ENCODE results near the gene NUDCD3. TPM values are rescaled to one million over a fixed set of nuclear protein-coding genes. Genes with fewer than 3 reads are reported as not detected.

The NUDCD3 gene
- total and polyA plus RNA-seq, 4 experiments from 2014 or later = 55.2 to 108 (median 80.9) TPM

DNA sequence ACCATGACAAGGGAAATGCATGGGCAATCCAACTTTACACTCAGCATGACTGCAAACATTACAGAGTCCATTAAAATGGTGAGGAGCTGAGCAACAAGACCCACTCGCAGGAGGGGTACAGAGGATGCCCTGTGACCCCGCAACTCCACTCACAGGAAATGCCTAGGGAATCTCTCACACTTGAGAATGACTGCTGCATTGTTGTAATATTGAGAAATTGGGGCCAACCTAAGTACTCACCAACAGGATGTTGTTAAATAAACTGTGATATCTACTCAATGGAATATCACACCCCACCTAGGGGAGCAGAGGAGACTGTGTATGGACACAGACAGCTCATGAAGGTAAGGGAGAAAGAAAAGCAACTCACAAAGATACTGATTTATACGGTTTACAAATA is 111.7 kb downstream of the NUDCD3 start:
- H3K27ac Mint-ChIP-seq = peak overlapping the region in 6 of 7 donors; percentile 11 to 65 (median 45)
- Histone ChIP-seq H3K4me3 (ENCODE audit: low read length in 2 of 2) (no peak overlapping the region), H3K27me3 (ENCODE audit: insufficient read depth, low read length) (no peaks in the 10 kb centered on the region), H3K9me3 (ENCODE audit: control insufficient read depth in 1 of 2, low read length in 2 of 2) (no peaks in the 10 kb centered on the region), H3K27ac (ENCODE audit: low read depth, low read length) (no peak overlapping the region), H3K36me3 (ENCODE audit: insufficient read depth, low read length) (no peaks in the 10 kb centered on the region), H3K4me1 (ENCODE audit: insufficient read depth, low read length) (no peaks in the 10 kb centered on the region)
- peaks cover 0 to 5% (median 2%) of the 10 kb centered on the region in 4 donors for H3K4me1 Mint-ChIP-seq
- ChIA-PET CTCF (ENCODE audit: partially characterized antibody) (no interaction called here), POLR2A (ENCODE audit: partially characterized antibody) (no interaction called here)
- H3K9me3 Mint-ChIP-seq = no peaks in the 10 kb centered on the region
- no peaks in the 10 kb centered on the region for H3K27me3 Mint-ChIP-seq
- no peak overlapping the region for H3K4me3 Mint-ChIP-seq
- H3K36me3 Mint-ChIP-seq = peaks cover 1 to 15% of the 10 kb centered on the region in 2 donors
- no peak for DNase-seq
- intact Hi-C loops (cut with micrococcal nuclease) = no loop called here

DNA sequence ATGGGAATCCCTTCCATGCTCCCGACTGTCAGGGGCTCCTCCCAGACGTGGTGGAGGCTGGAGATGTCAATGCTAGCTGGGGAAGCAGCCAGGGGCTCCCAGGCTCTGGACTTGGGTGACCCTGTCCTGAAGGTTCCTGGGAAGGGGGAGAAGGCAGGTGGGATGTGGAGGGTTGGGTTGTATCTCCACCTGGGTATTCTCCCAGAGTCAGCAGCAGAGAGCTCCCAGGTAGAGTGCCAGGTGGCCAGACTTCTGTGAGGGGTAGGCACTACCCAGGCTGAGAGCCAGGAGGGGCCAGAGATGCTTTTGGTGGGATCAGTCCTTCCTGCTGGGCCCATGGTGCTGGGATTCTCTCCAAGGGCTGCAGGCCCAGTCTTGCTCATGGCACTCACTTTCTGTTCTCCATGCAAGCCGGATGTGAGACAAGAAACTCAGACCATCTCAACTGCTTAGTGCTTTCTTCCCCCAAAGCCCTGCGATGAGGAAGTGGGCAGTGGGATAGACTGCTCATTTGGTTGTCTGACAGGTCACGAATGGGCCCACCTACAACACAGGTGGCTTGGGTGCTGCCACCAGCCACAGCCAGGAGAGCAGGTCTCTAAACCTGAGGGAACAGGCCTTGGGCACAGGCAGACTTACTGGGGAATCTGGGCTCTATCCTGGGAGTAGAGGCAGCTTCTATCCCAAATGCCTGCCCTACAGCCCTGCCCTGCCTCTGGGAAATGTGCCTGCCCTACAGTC is 112.6 kb downstream of the NUDCD3 start:
- Histone ChIP-seq H3K36me3 (ENCODE audit: insufficient read depth, low read length) (no peaks in the 10 kb centered on the region), H3K9me3 (ENCODE audit: control insufficient read depth in 1 of 2, low read length in 2 of 2) (no peaks in the 10 kb centered on the region), H3K27me3 (ENCODE audit: insufficient read depth, low read length) (no peaks in the 10 kb centered on the region), H3K4me1 (ENCODE audit: insufficient read depth, low read length) (no peaks in the 10 kb centered on the region), H3K4me3 (ENCODE audit: low read length in 2 of 2) (no peak overlapping the region), H3K27ac (ENCODE audit: low read depth, low read length) (no peak overlapping the region)
- no peak overlapping the region for H3K4me3 Mint-ChIP-seq
- H3K27ac Mint-ChIP-seq = peak overlapping the region in 2 of 7 donors; percentile 23 to 28
- POLR2A ChIA-PET (ENCODE audit: partially characterized antibody) = interaction anchor here (0.9 kb wide), 1 partner anchor 79 kb away, joined by 3 read pairs; no protein-coding TSS in a partner anchor
- CTCF ChIA-PET (ENCODE audit: partially characterized antibody) = no interaction called here
- DNase-seq = no peak
- no peaks in the 10 kb centered on the region for H3K9me3 Mint-ChIP-seq
- peaks cover 0 to 9% of the 10 kb centered on the region in 2 donors for H3K36me3 Mint-ChIP-seq
- intact Hi-C loops (cut with micrococcal nuclease) = no loop called here
- H3K4me1 Mint-ChIP-seq = peaks cover 0 to 5% (median 2%) of the 10 kb centered on the region in 4 donors
- H3K27me3 Mint-ChIP-seq = no peaks in the 10 kb centered on the region

DNA sequence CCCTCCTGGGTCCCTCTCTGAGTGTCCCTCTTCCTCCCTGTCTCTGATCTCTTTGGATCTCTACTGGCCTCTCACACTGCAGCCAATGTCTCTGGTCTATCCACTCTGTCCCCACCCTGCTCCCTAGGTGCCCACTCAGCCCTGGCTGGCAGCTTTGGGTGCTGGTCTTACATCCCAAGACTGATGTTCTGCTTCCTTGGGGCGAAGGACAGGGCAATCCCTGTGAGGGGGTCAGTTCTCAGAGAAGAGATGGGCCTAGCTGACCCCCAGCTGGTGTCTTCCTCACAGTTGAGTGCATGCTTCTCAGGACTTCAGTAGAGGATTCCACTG is 113.4 kb downstream of the NUDCD3 start:
- H3K27ac ChIP-seq (ENCODE audit: low read depth, low read length) = no peak overlapping the region
- H3K27me3 Mint-ChIP-seq = no peaks in the 10 kb centered on the region
- H3K4me1 Mint-ChIP-seq = peaks cover 0 to 7% (median 3%) of the 10 kb centered on the region in 4 donors
- no peak overlapping the region for H3K4me3 Mint-ChIP-seq
- H3K27ac Mint-ChIP-seq = no peak overlapping the region
- intact Hi-C loops (cut with micrococcal nuclease) = no loop called here
- H3K4me3 ChIP-seq (ENCODE audit: low read length in 2 of 2) = no peak overlapping the region
- H3K4me1 ChIP-seq (ENCODE audit: insufficient read depth, low read length) = no peaks in the 10 kb centered on the region
- peaks cover 0 to 6% of the 10 kb centered on the region in 2 donors for H3K36me3 Mint-ChIP-seq
- H3K9me3 ChIP-seq (ENCODE audit: control insufficient read depth in 1 of 2, low read length in 2 of 2) = no peaks in the 10 kb centered on the region
- ChIA-PET POLR2A (ENCODE audit: partially characterized antibody) (interaction anchor here (0.9 kb wide), 1 partner anchor 79 kb away, joined by 3 read pairs; no protein-coding TSS in a partner anchor), CTCF (ENCODE audit: partially characterized antibody) (no interaction called here)
- no peaks in the 10 kb centered on the region for H3K27me3 ChIP-seq (ENCODE audit: insufficient read depth, low read length)
- DNase-seq = no peak
- H3K36me3 ChIP-seq (ENCODE audit: insufficient read depth, low read length) = no peaks in the 10 kb centered on the region
- H3K9me3 Mint-ChIP-seq = no peaks in the 10 kb centered on the region

DNA sequence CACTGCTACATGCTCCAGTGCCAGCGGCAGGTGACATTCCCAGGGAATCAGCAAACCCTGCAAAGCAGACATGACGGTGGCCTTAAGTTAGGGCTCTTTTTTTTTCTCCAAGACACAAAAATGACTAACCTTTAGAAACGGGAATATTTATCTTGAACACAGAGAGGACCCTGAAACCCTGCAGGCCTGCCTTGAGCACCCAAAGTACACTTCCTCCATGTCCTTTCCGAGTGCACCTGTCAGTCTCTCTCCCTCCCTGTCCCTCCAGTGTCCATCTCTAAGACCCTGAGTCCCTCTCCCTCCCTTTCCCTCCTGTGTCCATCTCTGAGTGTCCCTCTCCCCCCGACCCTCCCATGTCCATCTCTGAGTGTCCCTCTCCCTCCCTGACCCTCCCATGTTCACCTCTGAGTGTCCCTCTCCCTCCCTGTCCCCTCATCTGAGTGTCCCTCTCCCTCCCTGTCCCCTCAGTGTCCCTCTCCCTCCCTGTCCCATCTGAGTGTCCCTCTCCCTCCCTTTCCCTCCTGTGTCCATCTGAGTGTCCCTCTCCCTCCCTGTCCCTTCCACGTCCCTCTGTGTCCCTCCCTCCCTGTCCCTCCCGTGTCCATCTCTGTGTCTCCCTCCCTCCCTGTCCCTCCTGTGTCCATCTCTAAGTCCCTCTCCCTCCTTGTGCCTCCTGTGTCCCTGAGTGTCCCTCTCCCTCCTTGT is 113.9 kb downstream of the NUDCD3 start:
- Mint-ChIP-seq H3K27ac (peak overlapping the region in 1 of 7 donors; percentile 2), H3K4me1 (peaks cover 0 to 7% (median 3%) of the 10 kb centered on the region in 4 donors), H3K9me3 (no peaks in the 10 kb centered on the region), H3K27me3 (no peaks in the 10 kb centered on the region), H3K36me3 (peaks cover 0 to 5% of the 10 kb centered on the region in 2 donors), H3K4me3 (no peak overlapping the region)
- ChIA-PET CTCF (ENCODE audit: partially characterized antibody) (no interaction called here), POLR2A (ENCODE audit: partially characterized antibody) (no interaction called here)
- Histone ChIP-seq H3K9me3 (ENCODE audit: control insufficient read depth in 1 of 2, low read length in 2 of 2) (no peaks in the 10 kb centered on the region), H3K36me3 (ENCODE audit: insufficient read depth, low read length) (no peaks in the 10 kb centered on the region), H3K27ac (ENCODE audit: low read depth, low read length) (no peak overlapping the region), H3K27me3 (ENCODE audit: insufficient read depth, low read length) (no peaks in the 10 kb centered on the region), H3K4me1 (ENCODE audit: insufficient read depth, low read length) (no peaks in the 10 kb centered on the region), H3K4me3 (ENCODE audit: low read length in 2 of 2) (no peak overlapping the region)
- intact Hi-C loops (cut with micrococcal nuclease) = no loop called here
- DNase-seq = no peak

DNA sequence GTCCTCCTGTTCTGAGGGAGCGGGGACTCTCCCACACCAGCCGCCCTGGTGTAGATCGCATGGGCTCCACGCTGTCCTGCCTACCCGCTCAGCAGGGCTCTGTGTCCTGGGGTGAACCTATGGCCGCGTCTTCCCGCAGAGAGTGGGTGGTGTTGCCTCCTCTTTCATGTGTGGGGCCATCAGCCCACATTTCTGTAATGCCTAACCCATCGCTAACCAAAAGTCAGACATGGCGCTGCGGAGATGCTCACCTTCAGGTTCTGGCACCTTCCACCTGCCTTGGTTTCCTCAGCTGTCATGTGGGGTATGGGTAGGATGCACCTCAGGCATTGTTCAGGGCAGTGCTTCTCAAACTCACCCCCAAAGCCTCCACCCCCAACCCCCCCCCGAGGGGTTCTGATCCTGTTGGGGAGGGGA is 114.5 kb downstream of the NUDCD3 start:
- no peak for DNase-seq
- Mint-ChIP-seq H3K36me3 (peaks cover 0 to 2% of the 10 kb centered on the region in 2 donors), H3K4me3 (no peak overlapping the region), H3K27ac (peak overlapping the region in 1 of 7 donors; percentile 55), H3K27me3 (no peaks in the 10 kb centered on the region), H3K9me3 (no peaks in the 10 kb centered on the region), H3K4me1 (peaks cover 0 to 7% (median 4%) of the 10 kb centered on the region in 4 donors)
- ChIA-PET CTCF (ENCODE audit: partially characterized antibody) (no interaction called here), POLR2A (ENCODE audit: partially characterized antibody) (no interaction called here)
- Histone ChIP-seq H3K27me3 (ENCODE audit: insufficient read depth, low read length) (no peaks in the 10 kb centered on the region), H3K4me3 (ENCODE audit: low read length in 2 of 2) (no peak overlapping the region), H3K36me3 (ENCODE audit: insufficient read depth, low read length) (no peaks in the 10 kb centered on the region), H3K9me3 (ENCODE audit: control insufficient read depth in 1 of 2, low read length in 2 of 2) (no peaks in the 10 kb centered on the region), H3K27ac (ENCODE audit: low read depth, low read length) (no peak overlapping the region), H3K4me1 (ENCODE audit: insufficient read depth, low read length) (no peaks in the 10 kb centered on the region)
- intact Hi-C loops (cut with micrococcal nuclease) = no loop called here

DNA sequence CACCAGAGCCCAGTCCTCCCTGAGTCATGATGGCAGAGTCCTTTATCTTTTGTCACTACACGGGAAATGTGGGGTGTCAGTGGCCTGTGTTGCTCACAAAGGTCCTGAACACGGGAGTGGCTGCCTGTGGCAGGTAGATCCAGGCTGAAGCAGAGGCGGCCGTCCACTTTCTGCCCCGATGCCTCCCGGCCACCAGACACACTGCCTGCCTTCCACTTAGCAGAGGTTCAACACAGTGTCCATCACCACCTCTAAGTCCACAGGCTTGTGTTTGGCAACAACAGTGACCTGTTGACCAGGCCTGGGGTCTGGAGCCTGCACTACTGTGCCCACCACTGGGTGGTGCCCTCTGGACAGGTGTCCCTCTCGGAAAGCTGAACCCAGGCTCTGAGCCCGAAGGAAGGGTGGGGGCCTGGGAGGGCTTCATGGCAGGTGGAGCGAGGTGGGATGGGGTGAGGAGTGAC is 115.2 kb downstream of the NUDCD3 start:
- peaks cover 0 to 8% (median 4%) of the 10 kb centered on the region in 4 donors for H3K4me1 Mint-ChIP-seq
- intact Hi-C loops (cut with micrococcal nuclease) = no loop called here
- Histone ChIP-seq H3K27ac (ENCODE audit: low read depth, low read length) (no peak overlapping the region), H3K9me3 (ENCODE audit: control insufficient read depth in 1 of 2, low read length in 2 of 2) (no peaks in the 10 kb centered on the region), H3K4me3 (ENCODE audit: low read length in 2 of 2) (no peak overlapping the region), H3K27me3 (ENCODE audit: insufficient read depth, low read length) (no peaks in the 10 kb centered on the region), H3K36me3 (ENCODE audit: insufficient read depth, low read length) (no peaks in the 10 kb centered on the region), H3K4me1 (ENCODE audit: insufficient read depth, low read length) (no peaks in the 10 kb centered on the region)
- H3K27ac Mint-ChIP-seq = no peak overlapping the region
- POLR2A ChIA-PET (ENCODE audit: partially characterized antibody) = no interaction called here
- peaks cover 0 to 2% of the 10 kb centered on the region in 2 donors for H3K27me3 Mint-ChIP-seq
- H3K9me3 Mint-ChIP-seq = peaks cover 0 to 2% (median 0%) of the 10 kb centered on the region in 8 donors
- CTCF ChIA-PET (ENCODE audit: partially characterized antibody) = no interaction called here
- H3K36me3 Mint-ChIP-seq = no peaks in the 10 kb centered on the region
- H3K4me3 Mint-ChIP-seq = no peak overlapping the region
- DNase-seq = no peak

DNA sequence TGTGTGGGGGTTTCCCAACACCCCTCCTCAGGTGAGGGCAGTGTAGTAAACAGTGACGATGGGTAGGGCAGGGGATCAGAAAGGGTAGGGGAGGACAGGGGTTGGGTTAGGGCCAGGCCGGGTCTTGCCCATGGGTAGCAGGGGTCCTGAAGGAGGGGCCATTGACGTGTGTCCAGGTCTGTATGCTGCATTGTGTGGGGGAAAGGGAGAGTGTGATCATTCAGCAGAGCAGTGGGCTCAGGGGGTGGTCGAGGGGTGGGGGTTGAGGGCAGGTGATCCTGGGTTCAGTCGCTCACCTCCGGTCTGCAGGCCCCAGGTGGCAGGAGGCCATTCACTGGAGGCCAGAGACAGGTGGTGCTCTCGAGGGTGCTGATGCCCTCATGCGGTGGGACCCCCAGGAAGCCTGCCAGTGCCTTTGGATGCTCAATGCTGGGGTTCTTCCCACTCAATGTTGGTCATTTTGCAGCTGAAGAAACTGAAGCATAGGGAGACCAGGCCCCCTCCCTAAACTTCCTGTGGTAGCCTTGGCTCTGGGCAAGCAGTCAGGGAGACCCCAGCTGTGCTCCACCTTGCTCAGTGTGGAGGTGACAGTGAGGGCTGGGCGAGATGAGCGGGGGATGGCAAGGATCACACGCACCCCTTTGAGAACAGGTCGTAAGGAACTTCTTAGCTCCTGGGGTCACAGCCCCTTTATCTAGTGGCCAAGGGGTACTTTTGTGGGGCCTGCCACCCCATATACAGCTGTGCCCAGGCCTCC is 116.3 kb downstream of the NUDCD3 start:
- Mint-ChIP-seq H3K4me3 (no peak overlapping the region), H3K27me3 (peaks cover 0 to 2% of the 10 kb centered on the region in 2 donors), H3K9me3 (peaks cover 0 to 11% (median 5%) of the 10 kb centered on the region in 8 donors), H3K4me1 (peaks cover 0 to 15% (median 10%) of the 10 kb centered on the region in 4 donors), H3K36me3 (no peaks in the 10 kb centered on the region), H3K27ac (no peak overlapping the region)
- Histone ChIP-seq H3K27ac (ENCODE audit: low read depth, low read length) (no peak overlapping the region), H3K4me3 (ENCODE audit: low read length in 2 of 2) (no peak overlapping the region), H3K9me3 (ENCODE audit: control insufficient read depth in 1 of 2, low read length in 2 of 2) (no peaks in the 10 kb centered on the region), H3K4me1 (ENCODE audit: insufficient read depth, low read length) (no peaks in the 10 kb centered on the region), H3K36me3 (ENCODE audit: insufficient read depth, low read length) (no peaks in the 10 kb centered on the region), H3K27me3 (ENCODE audit: insufficient read depth, low read length) (no peaks in the 10 kb centered on the region)
- intact Hi-C loops (cut with micrococcal nuclease) = no loop called here
- ChIA-PET CTCF (ENCODE audit: partially characterized antibody) (no interaction called here), POLR2A (ENCODE audit: partially characterized antibody) (no interaction called here)
- DNase-seq = no peak
